SK-N-SH (cell line): ENCODE data around the gene DNAJB1.

Experiments used
- EP300 ChIP-seq, 2 experiments: IDR thresholded peaks; 2 replicates each; pipeline versions ENCODE4 v1.4.0 to v1.6.1; 2012; ENCODE audit warnings: borderline replicate concordance in 1 of 2, low read depth in 1 of 2, low read length in 1 of 2
- EZH2phosphoT487 ChIP-seq: fragments of 200-600 bp; sonication (generic); IDR thresholded peaks from 2 replicates; pipeline ENCODE4 v1.6.1; 2017; ENCODE audit warnings: low read depth, mixed run types, mild to moderate bottlenecking, antibody characterized with exemption, moderate library complexity, borderline replicate concordance
- JUND ChIP-seq: IDR thresholded peaks from 2 replicates; pipeline ENCODE4 v1.4.0; 2012
- REST ChIP-seq: IDR thresholded peaks from 2 replicates; pipeline ENCODE4 v1.6.1; 2012; ENCODE audit warnings: mild to moderate bottlenecking, low read depth, low read length, moderate library complexity
- SIN3A ChIP-seq: IDR thresholded peaks from 2 replicates; pipeline ENCODE4 v1.6.1; 2012; ENCODE audit warnings: low read depth, mild to moderate bottlenecking, low read length, moderate library complexity, borderline replicate concordance
- TEAD4 ChIP-seq: IDR thresholded peaks from 2 replicates; pipeline ENCODE4 v1.4.0; 2012; ENCODE audit warnings: mild to moderate bottlenecking, borderline replicate concordance; ENCODE audit not compliant: insufficient read depth
- YY1 ChIP-seq: IDR thresholded peaks from 2 replicates; pipeline ENCODE4 v1.4.0; 2012; ENCODE audit warnings: low read depth, mild to moderate bottlenecking
- TF ChIP-seq, protein P1 (sequence below): fragments of 200-600 bp; sonication (generic); IDR thresholded peaks from 2 replicates; pipeline ENCODE4 v1.6.1; 2017; ENCODE audit warnings: antibody characterized with exemption, mild to moderate bottlenecking, moderate library complexity
- TF ChIP-seq, protein P2 (sequence below): IDR thresholded peaks from 2 replicates; pipeline ENCODE4 v1.4.0; 2012; ENCODE audit warnings: low read depth

DNA sequence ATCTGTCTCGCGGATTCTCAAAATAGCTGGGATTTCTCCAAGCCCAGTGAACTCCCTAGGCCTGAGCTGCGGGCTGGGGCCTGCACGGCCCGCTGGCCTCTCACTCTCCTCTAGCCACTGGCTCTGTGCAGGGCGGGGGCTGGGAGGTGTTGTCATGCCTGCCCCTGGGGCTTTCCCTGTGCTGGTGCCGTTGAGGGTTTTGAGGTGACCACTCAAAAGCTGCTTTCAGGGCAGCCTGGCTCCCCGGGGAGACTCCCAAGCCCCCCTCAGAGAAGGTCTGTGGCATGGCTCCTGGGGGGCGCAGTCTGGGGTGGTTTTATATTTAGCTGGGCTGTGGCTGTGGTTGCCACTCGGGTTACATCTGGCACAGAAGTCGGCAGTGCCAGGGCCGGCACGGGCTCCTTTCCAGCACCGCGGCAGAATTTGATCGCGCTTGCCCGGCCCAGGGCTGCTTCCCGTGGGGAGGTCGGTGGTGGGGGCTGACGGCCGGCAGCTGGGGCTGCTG is 43.7 kb upstream of the DNAJB1 start:
- TF ChIP-seq SIN3A (no peak), TEAD4 (no peak), JUND (no peak), EZH2phosphoT487 (no peak), REST (no peak), YY1 (no peak), EP300 (IDR thresholded peaks at IDR 0.05; ENCODE audit: borderline replicate concordance in 1 of 2, low read depth in 1 of 2, low read length in 1 of 2) (no peak)
- TF ChIP-seq, protein P1, sequence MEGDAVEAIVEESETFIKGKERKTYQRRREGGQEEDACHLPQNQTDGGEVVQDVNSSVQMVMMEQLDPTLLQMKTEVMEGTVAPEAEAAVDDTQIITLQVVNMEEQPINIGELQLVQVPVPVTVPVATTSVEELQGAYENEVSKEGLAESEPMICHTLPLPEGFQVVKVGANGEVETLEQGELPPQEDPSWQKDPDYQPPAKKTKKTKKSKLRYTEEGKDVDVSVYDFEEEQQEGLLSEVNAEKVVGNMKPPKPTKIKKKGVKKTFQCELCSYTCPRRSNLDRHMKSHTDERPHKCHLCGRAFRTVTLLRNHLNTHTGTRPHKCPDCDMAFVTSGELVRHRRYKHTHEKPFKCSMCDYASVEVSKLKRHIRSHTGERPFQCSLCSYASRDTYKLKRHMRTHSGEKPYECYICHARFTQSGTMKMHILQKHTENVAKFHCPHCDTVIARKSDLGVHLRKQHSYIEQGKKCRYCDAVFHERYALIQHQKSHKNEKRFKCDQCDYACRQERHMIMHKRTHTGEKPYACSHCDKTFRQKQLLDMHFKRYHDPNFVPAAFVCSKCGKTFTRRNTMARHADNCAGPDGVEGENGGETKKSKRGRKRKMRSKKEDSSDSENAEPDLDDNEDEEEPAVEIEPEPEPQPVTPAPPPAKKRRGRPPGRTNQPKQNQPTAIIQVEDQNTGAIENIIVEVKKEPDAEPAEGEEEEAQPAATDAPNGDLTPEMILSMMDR, result no peak
- TF ChIP-seq, protein P2, sequence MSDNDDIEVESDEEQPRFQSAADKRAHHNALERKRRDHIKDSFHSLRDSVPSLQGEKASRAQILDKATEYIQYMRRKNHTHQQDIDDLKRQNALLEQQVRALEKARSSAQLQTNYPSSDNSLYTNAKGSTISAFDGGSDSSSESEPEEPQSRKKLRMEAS, result no peak
